HepG2 (cell line): ENCODE measurements around the gene AKAP12. TPM values are rescaled to one million over a fixed set of nuclear protein-coding genes. Genes with fewer than 3 reads are reported as not detected.

Experiments used
- ADNP ChIP-seq: sonication (generic); formaldehyde crosslinking; IDR thresholded peaks from 2 replicates; pipeline ENCODE4 v1.4.0; 2020; ENCODE audit warnings: missing genetic modification reagents
- ARNT2 ChIP-seq: sonication (generic); formaldehyde crosslinking; IDR thresholded peaks from 2 replicates; pipeline ENCODE4 v1.8.0; 2022; ENCODE audit warnings: mild to moderate bottlenecking, low read depth, missing genetic modification reagents, moderate library complexity
- FOXA3 ChIP-seq: IDR thresholded peaks from 2 replicates; pipeline ENCODE4 v1.6.1; 2016; ENCODE audit warnings: missing genetic modification reagents, missing compliant biosample characterization
- FOXP4 ChIP-seq: sonication (generic); formaldehyde crosslinking; IDR thresholded peaks from 2 replicates; pipeline ENCODE4 v1.4.0; 2020; ENCODE audit warnings: missing genetic modification reagents
- GRHL1 ChIP-seq: sonication (generic); formaldehyde crosslinking; conservative IDR thresholded peaks from 2 replicates; pipeline ENCODE4 v1.8.0; 2022; ENCODE audit warnings: missing genetic modification reagents
- MIER2 ChIP-seq: IDR thresholded peaks from 2 replicates; pipeline ENCODE4 v1.6.1; 2016; ENCODE audit warnings: missing biosample characterization, missing genetic modification reagents
- MLX ChIP-seq: IDR thresholded peaks from 2 replicates; pipeline ENCODE4 v1.6.1; 2016
- MXI1 ChIP-seq: IDR thresholded peaks from 3 replicates; pipeline ENCODE4 v1.6.1; 2012; ENCODE audit warnings: low read depth, low read length, inconsistent platforms, borderline replicate concordance
- NCOA2 ChIP-seq: sonication (generic); formaldehyde crosslinking; IDR thresholded peaks from 2 replicates; pipeline ENCODE4 v1.8.0; 2022; ENCODE audit warnings: inconsistent platforms
- NONO ChIP-seq, 2 experiments: fragments of 450-650 bp in 1 of 2; sonication (generic) in 1 of 2; formaldehyde crosslinking in 1 of 2; IDR thresholded peaks in 1 of 2; conservative IDR thresholded peaks in 1 of 2; 2 replicates each; pipeline versions ENCODE4 v1.6.1 to v1.8.0; 2017 to 2022; ENCODE audit warnings: mild to moderate bottlenecking in 1 of 2, missing genetic modification reagents in 1 of 2, moderate library complexity in 1 of 2
- POLR2A ChIP-seq, 2 experiments: IDR thresholded peaks; 2 replicates each; pipeline ENCODE4 v1.6.1; 2011; ENCODE audit warnings: low read depth in 2 of 2, low read length in 2 of 2, mild to moderate bottlenecking in 1 of 2, moderate library complexity in 1 of 2; ENCODE audit not compliant: insufficient read depth in 1 of 2
- REST ChIP-seq, 2 experiments: IDR thresholded peaks; 2 replicates each; pipeline ENCODE4 v1.6.1; 2011 to 2012; ENCODE audit warnings: low read length in 2 of 2, borderline replicate concordance in 1 of 2, low read depth in 1 of 2, mild to moderate bottlenecking in 1 of 2, moderate library complexity in 1 of 2
- SMAD9 ChIP-seq: sonication (generic); formaldehyde crosslinking; IDR thresholded peaks from 2 replicates; pipeline ENCODE4 v1.5.1; 2020; ENCODE audit warnings: mild to moderate bottlenecking, missing genetic modification reagents
- SMYD3 ChIP-seq: sonication (generic); formaldehyde crosslinking; IDR thresholded peaks from 2 replicates; pipeline ENCODE4 v1.8.1; 2023; ENCODE audit warnings: mild to moderate bottlenecking, missing genetic modification reagents
- ZNF33A ChIP-seq: sonication (generic); formaldehyde crosslinking; IDR thresholded peaks from 2 replicates; pipeline ENCODE4 v1.5.1; 2020; ENCODE audit warnings: missing genetic modification reagents, mild to moderate bottlenecking, moderate library complexity, borderline replicate concordance
- ZNF383 ChIP-seq: sonication (generic); formaldehyde crosslinking; IDR thresholded peaks from 2 replicates; pipeline ENCODE4 v1.4.0; 2020; ENCODE audit warnings: missing genetic modification reagents, mild to moderate bottlenecking, borderline replicate concordance
- ZNF496 ChIP-seq: sonication (generic); formaldehyde crosslinking; IDR thresholded peaks from 2 replicates; pipeline ENCODE4 v1.8.1; 2023; ENCODE audit warnings: mild to moderate bottlenecking, moderate library complexity, missing genetic modification reagents; ENCODE audit not compliant: insufficient replicate concordance
- ZSCAN29 ChIP-seq: sonication (generic); formaldehyde crosslinking; conservative IDR thresholded peaks from 2 replicates; pipeline ENCODE4 v1.4.0; 2020; ENCODE audit warnings: mild to moderate bottlenecking, missing genetic modification reagents
- ZZZ3 ChIP-seq: sonication (generic); formaldehyde crosslinking; IDR thresholded peaks from 2 replicates; pipeline ENCODE4 v1.4.0; 2020; ENCODE audit warnings: missing genetic modification reagents, mild to moderate bottlenecking, borderline replicate concordance
- polyA plus RNA-seq, 8 experiments: library from polyadenylated mRNA; depleted of rRNA in 3 of 8; stranded (reverse) in 7 of 8; unstranded in 1 of 8; fragments of >200 nt; fragmentation: Illumina TruSeq in 4 of 8; extraction: Trizol in 4 of 8; gene quantifications; 2 replicates each; pipeline versions ENCODE4 v1.2.1 to v1.2.3, GENCODE V29; 2011 to 2016; ENCODE audit warnings: low read depth in 4 of 8, missing spikeins in 1 of 8, mixed read lengths in 1 of 8; ENCODE audit not compliant: insufficient read depth in 1 of 8
- total RNA-seq, 5 experiments: library from RNA; depleted of rRNA; stranded (reverse); fragments of >200 nt; fragmentation: Illumina TruSeq; extraction: Trizol; gene quantifications; 2 replicates each; pipeline ENCODE4 v1.2.3, GENCODE V29; 2016; ENCODE audit warnings: low read depth in 1 of 5

Gene AKAP12
- total and polyA plus RNA-seq, 2 of the 13 experiments (the other 11 are each of a cell fraction or from before 2014, with no cell fraction given), result 10.6 to 19.0 TPM

GRCh38 chr6:151323791-151324487 lies 84.2 kb downstream of the AKAP12 start (continued):
- no peak for TF ChIP-seq REST (IDR thresholded peaks at IDR 0.05; ENCODE audit: borderline replicate concordance in 1 of 2, low read depth in 1 of 2, low read length in 2 of 2)
- no peak for TF ChIP-seq MLX (CRISPR knock-in tag)
- TF ChIP-seq FOXA3 (CRISPR knock-in tag), result peak; percentile 46; the same call in 1 of the 2 replicates
- no peak for TF ChIP-seq FOXP4 (CRISPR knock-in tag)
- no peak; the same call in 1 of the 2 replicates for TF ChIP-seq ZSCAN29
- TF ChIP-seq NONO (IDR thresholded peaks at IDR 0.05), result no peak
- no peak for TF ChIP-seq NONO (CRISPR knock-in tag; conservative IDR thresholded peaks at IDR 0.05)
- no peak for TF ChIP-seq POLR2A (IDR thresholded peaks at IDR 0.05; ENCODE audit: insufficient read depth in 1 of 2, low read depth in 2 of 2, low read length in 2 of 2)
- TF ChIP-seq ZZZ3 (CRISPR knock-in tag), result no peak
- no peak for TF ChIP-seq ZNF383
- no peak for TF ChIP-seq SMYD3 (CRISPR knock-in tag)
- no peak for TF ChIP-seq ZNF496 (CRISPR knock-in tag)
- TF ChIP-seq MXI1, result no peak
- TF ChIP-seq ZNF33A, result no peak
- 0 out of 2 replicates have a peak, but pooled peaks have one; percentile 44 for TF ChIP-seq ARNT2
- TF ChIP-seq SMAD9 (CRISPR knock-in tag), result no peak
- no peak for TF ChIP-seq ADNP (CRISPR knock-in tag)
- TF ChIP-seq GRHL1 (CRISPR knock-in tag), result no peak
- no peak; the same call in 1 of the 2 replicates for TF ChIP-seq MIER2 (CRISPR knock-in tag)
- no peak for TF ChIP-seq NCOA2 (CRISPR knock-in tag)
